Cardiac muscle cell (in vitro differentiated cells and primary cell): Measurements from ENCODE around the gene SERPINB5. TPM values are rescaled to one million over a fixed set of nuclear protein-coding genes. Genes with fewer than 3 reads are reported as not detected.

Experiments
- DNase-seq, 2 donors: peaks; one replicate each; pipeline versions ENCODE4 v3.0.0 to v3.0.0-alpha.2; 2010 to 2017; ENCODE audit warnings: low read depth in 1 of 2, low spot score in 1 of 2
- H3K27ac ChIP-seq: fragments of 200-600 bp; sonication (generic); 2 replicates; pipeline ENCODE4 v1.5.1; 2016
- H3K27me3 ChIP-seq: fragments of 200-600 bp; sonication (generic); 2 replicates; pipeline ENCODE4 v1.6.0; 2016; ENCODE audit warnings: control low read depth
- H3K36me3 ChIP-seq: fragments of 200-600 bp; sonication (generic); 2 replicates; pipeline ENCODE4 v1.5.1; 2016; ENCODE audit warnings: control low read depth
- H3K4me1 ChIP-seq: fragments of 200-600 bp; sonication (generic); 2 replicates; pipeline ENCODE4 v1.8.1; 2017; ENCODE audit warnings: low read depth, mild to moderate bottlenecking, mixed run types
- H3K4me3 ChIP-seq: fragments of 200-600 bp; sonication (generic); 2 replicates; pipeline ENCODE4 v1.5.1; 2016; ENCODE audit warnings: mild to moderate bottlenecking
- H3K9me3 ChIP-seq: fragments of 200-600 bp; sonication (generic); 2 replicates; pipeline ENCODE4 v1.5.1; 2017; ENCODE audit warnings: low read depth, mild to moderate bottlenecking, control low read depth
- polyA plus RNA-seq: library from polyadenylated mRNA; unstranded; fragments of >200 nt; fragmentation: Nextera tagmentation; extraction: Ambion mirVana; gene quantifications from 2 replicates; pipeline ENCODE4 v1.2.1, GENCODE V29; 2016
- total RNA-seq: library from RNA; depleted of rRNA; stranded (reverse); fragments of >200 nt; gene quantifications from 2 replicates; pipeline ENCODE4 v1.2.3, GENCODE V29; 2016
- TF ChIP-seq, protein P1 (sequence below): IDR thresholded peaks from 2 replicates; pipeline ENCODE4 v1.5.1; 2012; ENCODE audit warnings: low read depth, mild to moderate bottlenecking, low read length

SERPINB5 gene, protein sequence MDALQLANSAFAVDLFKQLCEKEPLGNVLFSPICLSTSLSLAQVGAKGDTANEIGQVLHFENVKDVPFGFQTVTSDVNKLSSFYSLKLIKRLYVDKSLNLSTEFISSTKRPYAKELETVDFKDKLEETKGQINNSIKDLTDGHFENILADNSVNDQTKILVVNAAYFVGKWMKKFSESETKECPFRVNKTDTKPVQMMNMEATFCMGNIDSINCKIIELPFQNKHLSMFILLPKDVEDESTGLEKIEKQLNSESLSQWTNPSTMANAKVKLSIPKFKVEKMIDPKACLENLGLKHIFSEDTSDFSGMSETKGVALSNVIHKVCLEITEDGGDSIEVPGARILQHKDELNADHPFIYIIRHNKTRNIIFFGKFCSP
- total RNA-seq = not detected in 2 replicates
- polyA plus RNA-seq = not detected in 2 replicates

- TF ChIP-seq, protein P1, sequence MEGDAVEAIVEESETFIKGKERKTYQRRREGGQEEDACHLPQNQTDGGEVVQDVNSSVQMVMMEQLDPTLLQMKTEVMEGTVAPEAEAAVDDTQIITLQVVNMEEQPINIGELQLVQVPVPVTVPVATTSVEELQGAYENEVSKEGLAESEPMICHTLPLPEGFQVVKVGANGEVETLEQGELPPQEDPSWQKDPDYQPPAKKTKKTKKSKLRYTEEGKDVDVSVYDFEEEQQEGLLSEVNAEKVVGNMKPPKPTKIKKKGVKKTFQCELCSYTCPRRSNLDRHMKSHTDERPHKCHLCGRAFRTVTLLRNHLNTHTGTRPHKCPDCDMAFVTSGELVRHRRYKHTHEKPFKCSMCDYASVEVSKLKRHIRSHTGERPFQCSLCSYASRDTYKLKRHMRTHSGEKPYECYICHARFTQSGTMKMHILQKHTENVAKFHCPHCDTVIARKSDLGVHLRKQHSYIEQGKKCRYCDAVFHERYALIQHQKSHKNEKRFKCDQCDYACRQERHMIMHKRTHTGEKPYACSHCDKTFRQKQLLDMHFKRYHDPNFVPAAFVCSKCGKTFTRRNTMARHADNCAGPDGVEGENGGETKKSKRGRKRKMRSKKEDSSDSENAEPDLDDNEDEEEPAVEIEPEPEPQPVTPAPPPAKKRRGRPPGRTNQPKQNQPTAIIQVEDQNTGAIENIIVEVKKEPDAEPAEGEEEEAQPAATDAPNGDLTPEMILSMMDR = no peak
- no peak for DNase-seq
- Histone ChIP-seq H3K4me3 (no peak within 1 kb of the TSS), H3K4me1 (no peaks in the 10 kb centered on the region), H3K27ac (no peak within 1 kb of the TSS), H3K36me3 (no peaks in the 10 kb centered on the region), H3K9me3 (no peaks in the 10 kb centered on the region), H3K27me3 (no peaks in the 10 kb centered on the region)
These were observed at the start of gene SERPINB5 for GRCh38 chr18:63476668-63477067. SERPINB5 (plus strand) TSS chr18:63476958; CDS start chr18:63484429, 7,471 bp downstream.

GRCh38 chr18:63427558-63427957 is 49.2 kb upstream of the SERPINB5 start:
- H3K4me1 ChIP-seq = no peaks in the 10 kb centered on the region
- no peaks in the 10 kb centered on the region for H3K9me3 ChIP-seq
- H3K27me3 ChIP-seq = peaks cover 9% of the 10 kb centered on the region
- H3K4me3 ChIP-seq = no peak overlapping the region
- DNase-seq = no peak
- TF ChIP-seq, protein P1 = no peak
- H3K27ac ChIP-seq = no peak overlapping the region
- no peaks in the 10 kb centered on the region for H3K36me3 ChIP-seq

DNA sequence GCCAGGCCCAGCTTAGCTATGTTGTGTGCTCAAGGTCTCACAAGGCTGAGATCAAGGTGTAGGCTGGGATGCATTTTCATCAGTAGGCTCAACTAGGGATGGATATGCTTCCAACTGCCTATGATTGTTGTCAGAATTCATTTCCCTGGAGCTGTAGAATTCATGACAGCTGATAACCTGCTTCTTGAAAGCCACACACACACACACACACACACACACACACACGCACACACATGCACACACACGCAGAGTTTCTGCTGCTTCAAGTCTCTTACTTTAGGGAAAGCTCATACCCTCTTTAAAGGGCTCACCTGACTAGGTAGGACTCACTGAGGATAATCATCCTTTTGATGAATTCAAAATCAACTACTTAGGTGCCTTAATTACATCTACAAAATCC is 46.2 kb upstream of the SERPINB5 start:
- no peak for DNase-seq
- TF ChIP-seq, protein P1 = no peak
- Histone ChIP-seq H3K4me1 (no peaks in the 10 kb centered on the region), H3K4me3 (no peak overlapping the region), H3K36me3 (no peaks in the 10 kb centered on the region), H3K9me3 (no peaks in the 10 kb centered on the region), H3K27ac (no peak overlapping the region), H3K27me3 (peaks cover 9% of the 10 kb centered on the region)

- Histone ChIP-seq H3K27me3 (peaks cover 9% of the 10 kb centered on the region), H3K27ac (no peak overlapping the region), H3K9me3 (no peaks in the 10 kb centered on the region), H3K4me3 (no peak overlapping the region), H3K4me1 (no peaks in the 10 kb centered on the region), H3K36me3 (no peaks in the 10 kb centered on the region)
- TF ChIP-seq, protein P1 = no peak
- no peak for DNase-seq
These were observed 45.6 kb upstream of the SERPINB5 start for GRCh38 chr18:63431180-63431579.

GRCh38 chr18:63433334-63433866 is 43.4 kb upstream of the SERPINB5 start:
- no peaks in the 10 kb centered on the region for H3K36me3 ChIP-seq

More at GRCh38 chr18:63433334-63433866, 43.4 kb upstream of the SERPINB5 start:
- no peak for DNase-seq
- no peaks in the 10 kb centered on the region for H3K9me3 ChIP-seq
- H3K27me3 ChIP-seq = peaks cover 9% of the 10 kb centered on the region
- no peaks in the 10 kb centered on the region for H3K4me1 ChIP-seq
- no peak overlapping the region for H3K4me3 ChIP-seq
- H3K27ac ChIP-seq = no peak overlapping the region
- TF ChIP-seq, protein P1 = no peak
